GM12878 (cell line): ENCODE results near the gene MID1. TPM values are rescaled to one million over a fixed set of nuclear protein-coding genes. Genes with fewer than 3 reads are reported as not detected.

ENCODE experiments used
- ATAC-seq: fragments of 200-7000 bp; cut with Tn5 transposase; 3 replicates; pipeline ENCODE4 v1.9.1; 2020; ENCODE audit warnings: mild to moderate bottlenecking, moderate library complexity
- BruUV-seq: library from RNA; stranded (reverse); fragments of 400-500 nt; replicated peaks from 2 replicates; lab custom pipeline; 2021; lab: Mats Ljungman, UMichigan
- CTCF ChIA-PET: fragments of 300-600 bp; sonication (Branson Sonifier 250); formaldehyde crosslinking; extraction: SDS; loops from one replicate; lab custom pipeline; 2021; ENCODE audit warnings: inconsistent platforms; lab: Yijun Ruan, JAX
- POLR2A ChIA-PET: fragments of 350-600 bp; formaldehyde crosslinking; extraction: SDS; loops from one replicate; lab custom pipeline; 2021; ENCODE audit warnings: inconsistent platforms; lab: Charles Lee
- RAD21 ChIA-PET: fragments of 300-600 bp; sonication (Branson Sonifier 250); formaldehyde crosslinking; loops from one replicate; lab custom pipeline; 2023; ENCODE audit warnings: antibody characterized with exemption; ENCODE audit not compliant: unreplicated experiment; lab: Charles Lee
- SMC1A ChIA-PET: fragments of 300-600 bp; sonication (Branson Sonifier 250); formaldehyde crosslinking; loops from one replicate; lab custom pipeline; 2023; ENCODE audit not compliant: unreplicated experiment, uncharacterized antibody; lab: Charles Lee
- DNase-seq: peaks from one replicate; pipeline ENCODE4 v3.0.0-alpha.2; 2011; ENCODE audit warnings: low read depth, low spot score
- FAIRE-seq: peaks from 3 replicates; lab custom pipeline; 2011; peaks lifted over from hg19 to GRCh38; lab: Jason Lieb, UNC
- H2AFZ ChIP-seq: 2 replicates; pipeline ENCODE4 v1.6.0; 2011; ENCODE audit warnings: low read depth, low read length, control low read depth; ENCODE audit not compliant: control insufficient read depth
- H3K27ac ChIP-seq: 2 replicates; pipeline ENCODE4 v1.5.1; 2011; ENCODE audit warnings: control low read depth; ENCODE audit not compliant: control insufficient read depth, insufficient read depth
- H3K27me3 ChIP-seq, 2 experiments: replicated peaks in 1 of 2; 2 replicates each; pipeline versions ENCODE4 v1.6.0 to v1.6.1; 2011; ENCODE audit warnings: low read length in 1 of 2; ENCODE audit not compliant: control insufficient read depth in 2 of 2, insufficient read depth in 2 of 2
- H3K36me3 ChIP-seq, 2 experiments: 2 replicates each; pipeline ENCODE4 v1.5.1; 2011; ENCODE audit warnings: low read length in 1 of 2; ENCODE audit not compliant: control insufficient read depth in 2 of 2, insufficient read depth in 2 of 2
- H3K4me1 ChIP-seq: 2 replicates; pipeline ENCODE4 v1.6.1; 2011; ENCODE audit warnings: mild to moderate bottlenecking, low read length, moderate library complexity, mixed read lengths; ENCODE audit not compliant: control insufficient read depth, insufficient read depth
- H3K4me2 ChIP-seq: 2 replicates; pipeline ENCODE4 v1.6.0; 2011; ENCODE audit warnings: control low read depth; ENCODE audit not compliant: control insufficient read depth, insufficient read depth
- H3K4me3 ChIP-seq: fragments of 200-600 bp; sonication (generic); 2 replicates; pipeline ENCODE4 v1.5.1; 2016
- H3K79me2 ChIP-seq: 2 replicates; pipeline ENCODE4 v1.6.0; 2011; ENCODE audit warnings: low read length; ENCODE audit not compliant: control insufficient read depth, insufficient read depth
- H3K9ac ChIP-seq: 2 replicates; pipeline ENCODE4 v1.8.0; 2011; ENCODE audit warnings: low read length, control low read depth, mixed read lengths; ENCODE audit not compliant: control insufficient read depth, insufficient read depth
- H3K9me3 ChIP-seq: replicated peaks from 3 replicates; pipeline ENCODE4 v1.5.1; 2011; ENCODE audit warnings: mild to moderate bottlenecking, low read length; ENCODE audit not compliant: control insufficient read depth, insufficient read depth
- H4K20me1 ChIP-seq: 2 replicates; pipeline ENCODE4 v1.6.0; 2011; ENCODE audit not compliant: control insufficient read depth, insufficient read depth
- CBX3 ChIP-seq: fragments of 200-600 bp; sonication (generic); IDR thresholded peaks from 2 replicates; pipeline ENCODE4 v1.6.1; 2016; ENCODE audit warnings: low read depth, borderline replicate concordance
- CREM ChIP-seq: IDR thresholded peaks from 2 replicates; pipeline ENCODE4 v1.6.1; 2014; ENCODE audit warnings: antibody characterized with exemption, low read depth
- DPF2 ChIP-seq: fragments of 450-650 bp; IDR thresholded peaks from 2 replicates; pipeline ENCODE4 v1.6.1; 2017; ENCODE audit warnings: mild to moderate bottlenecking
- EED ChIP-seq: sonication (generic); IDR thresholded peaks from 2 replicates; pipeline ENCODE4 v1.6.1; 2016; ENCODE audit warnings: antibody characterized with exemption, low read depth
- GABPA ChIP-seq: IDR thresholded peaks from 2 replicates; pipeline ENCODE4 v1.6.1; 2014; ENCODE audit warnings: antibody characterized with exemption, low read depth, mild to moderate bottlenecking, inconsistent platforms
- NFXL1 ChIP-seq: fragments of 450-650 bp; IDR thresholded peaks from 2 replicates; pipeline ENCODE4 v1.6.1; 2017; ENCODE audit warnings: antibody characterized with exemption, mild to moderate bottlenecking, borderline replicate concordance
- NFYA ChIP-seq: IDR thresholded peaks from 2 replicates; pipeline ENCODE4 v1.6.1; 2011; ENCODE audit warnings: low read depth, mild to moderate bottlenecking, low read length, improper control_type of control experiment, borderline replicate concordance
- NR2C2 ChIP-seq: IDR thresholded peaks from 2 replicates; pipeline ENCODE4 v1.6.1; 2011; ENCODE audit warnings: borderline replicate concordance, low read depth; ENCODE audit not compliant: control insufficient read depth, insufficient read length
- PAX8 ChIP-seq: fragments of 450-650 bp; IDR thresholded peaks from 2 replicates; pipeline ENCODE4 v1.6.1; 2017; ENCODE audit warnings: mild to moderate bottlenecking, moderate library complexity
- RCOR1 ChIP-seq: conservative IDR thresholded peaks from 2 replicates; pipeline ENCODE4 v1.6.1; 2012; ENCODE audit warnings: low read depth, low read length, improper control_type of control experiment
- SIX5 ChIP-seq: IDR thresholded peaks from 2 replicates; pipeline ENCODE4 v1.6.1; 2011; ENCODE audit warnings: mild to moderate bottlenecking, low read depth, low read length, moderate library complexity; ENCODE audit not compliant: severe bottlenecking
- SMC3 ChIP-seq: IDR thresholded peaks from 2 replicates; pipeline ENCODE4 v1.6.1; 2011; ENCODE audit warnings: low read length, improper control_type of control experiment, borderline replicate concordance
- SPI1 ChIP-seq: IDR thresholded peaks from 2 replicates; pipeline ENCODE4 v1.6.1; 2011; ENCODE audit warnings: low read depth, mild to moderate bottlenecking, low read length, moderate library complexity, borderline replicate concordance; ENCODE audit not compliant: insufficient read depth
- TBL1XR1 ChIP-seq: IDR thresholded peaks from 2 replicates; pipeline ENCODE4 v1.6.1; 2012; ENCODE audit warnings: low read depth, low read length, improper control_type of control experiment
- WGBS: methylation state at CpG from one replicate; pipeline ENCODE4 v1.1.6; 2016; ENCODE audit warnings: low lambda C conversion rate; ENCODE audit not compliant: insufficient replicate concordance, insufficient coverage; ENCODE audit errors: missing lambda C conversion rate; 5-methylcytosine and 5-hydroxymethylcytosine counted together
- in situ Hi-C: fragments of 300-500 bp; cut with MboI; formaldehyde crosslinking; loops from 9 replicates; pipeline ENCODE4 v1.14.3; 2018; ENCODE audit warnings: mixed read lengths
- intact Hi-C: fragments of 100-400 bp; cut with micrococcal nuclease; formaldehyde crosslinking; loops from one replicate; pipeline ENCODE4 v1.14.2; 2022; ENCODE audit not compliant: unreplicated experiment
- polyA plus RNA-seq, 11 experiments: library from polyadenylated mRNA; depleted of rRNA in 4 of 11; unstranded in 6 of 11; stranded (reverse) in 5 of 11; fragments of >200 nt; fragmentation: Nextera tagmentation in 4 of 11; fragmentation: Illumina TruSeq in 1 of 11; extraction: Ambion mirVana in 4 of 11; extraction: Trizol in 1 of 11; gene quantifications; 1 replicate in 1 of 11; 2 replicates in 10 of 11; pipeline versions ENCODE4 v1.2.1 to v1.2.3, GENCODE V29; 2011 to 2016; ENCODE audit warnings: inconsistent platforms in 2 of 11, missing spikeins in 2 of 11, low read depth in 1 of 11
- total RNA-seq, 4 experiments: library from RNA; depleted of rRNA in 3 of 4; stranded (reverse); fragments of >200 nt in 3 of 4; fragmentation: Illumina TruSeq in 1 of 4; extraction: Trizol in 1 of 4; gene quantifications; 2 replicates each; pipeline versions ENCODE4 v1.2.1 to v1.2.3, GENCODE V29; 2013 to 2021
- TF ChIP-seq, protein P1 (sequence below): fragments of 450-650 bp; IDR thresholded peaks from 2 replicates; pipeline ENCODE4 v1.6.1; 2017; ENCODE audit warnings: mild to moderate bottlenecking, low read depth, inconsistent platforms; ENCODE audit not compliant: poor library complexity, severe bottlenecking
- TF ChIP-seq, protein P2 (sequence below), 3 experiments: IDR thresholded peaks in 2 of 3; conservative IDR thresholded peaks in 1 of 3; 2 replicates each; pipeline ENCODE4 v1.5.1; 2011; ENCODE audit warnings: low read depth in 3 of 3, low read length in 3 of 3, mild to moderate bottlenecking in 3 of 3, control low read depth in 2 of 3, moderate library complexity in 2 of 3, inconsistent platforms in 1 of 3, mixed read lengths in 1 of 3; ENCODE audit not compliant: control insufficient read depth in 2 of 3, insufficient read depth in 1 of 3; ENCODE audit errors: extremely low read depth in 1 of 3
- TF ChIP-seq, protein P3 (sequence below): fragments of 450-650 bp; formaldehyde crosslinking; IDR thresholded peaks from 2 replicates; pipeline ENCODE4 v1.4.0; 2020; ENCODE audit warnings: mild to moderate bottlenecking, moderate library complexity

MID1 gene
- total and polyA plus RNA-seq, 10 of the 15 experiments (the other 5 are each of a cell fraction or from before 2014, with no cell fraction given): 0.04 to 0.51 (median 0.14) TPM; not detected in 1

DNA sequence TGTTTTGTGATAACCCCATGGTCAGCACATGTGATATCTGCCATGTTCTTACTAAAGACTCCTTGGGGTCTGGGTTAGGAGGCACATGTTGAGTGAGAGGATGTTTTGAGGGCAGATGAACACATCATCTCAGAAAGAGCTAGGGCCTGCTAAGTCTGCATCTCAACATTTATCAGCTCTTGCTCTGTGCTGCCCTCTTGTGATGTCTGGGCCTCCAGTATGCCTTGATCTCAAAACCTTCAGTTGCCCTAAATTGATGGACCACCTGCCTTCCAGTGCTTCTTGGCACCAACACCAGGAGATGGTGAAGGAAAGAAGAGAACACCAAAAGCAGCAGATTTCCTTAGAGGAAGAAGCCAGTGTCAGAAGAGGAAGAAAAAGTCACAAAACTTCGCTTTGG lies 22.5 kb downstream of the MID1 start:
- no peak overlapping the region for H3K9ac ChIP-seq
- no peaks in the 10 kb centered on the region for H3K27me3 ChIP-seq
- H3K9me3 ChIP-seq: no peaks in the 10 kb centered on the region
- H3K27ac ChIP-seq: no peak overlapping the region
- no TSS peak for BruUV-seq
- H3K4me2 ChIP-seq: no peak overlapping the region
- 0% methylated on average over 1 of the region's 1 CpG for WGBS
- ChIA-PET RAD21 (interaction anchor here (0.7 to 1.8 kb wide), 3 partner anchors 38 to 408 kb away, joined by 3 to 33 read pairs (median 3); no protein-coding TSS in a partner anchor), SMC1A (interaction anchor here (0.6 to 4.9 kb wide), 7 partner anchors 15 to 421 kb away, joined by 3 to 51 read pairs (median 3); no protein-coding TSS in a partner anchor), POLR2A (no interaction called here), CTCF (interaction anchor here (0.6 to 4.7 kb wide), 18 partner anchors 9 to 539 kb away, joined by 3 to 93 read pairs (median 3); no protein-coding TSS in a partner anchor)
- peak; percentile 35 for FAIRE-seq
- peak; percentile 81 for ATAC-seq
- H3K4me1 ChIP-seq: no peaks in the 10 kb centered on the region
- no peaks in the 10 kb centered on the region for H3K36me3 ChIP-seq
- no peak overlapping the region for H3K4me3 ChIP-seq
- DNase-seq: no peak
- intact Hi-C loops: loop anchor here (1.0 kb wide), 1 partner anchor 409 kb away; no protein-coding TSS in a partner anchor
- H4K20me1 ChIP-seq: no peaks in the 10 kb centered on the region
- H3K79me2 ChIP-seq: no peaks in the 10 kb centered on the region
- in situ Hi-C loops: no loop called here
- H2AFZ ChIP-seq: no peak overlapping the region
- TF ChIP-seq, protein P1, sequence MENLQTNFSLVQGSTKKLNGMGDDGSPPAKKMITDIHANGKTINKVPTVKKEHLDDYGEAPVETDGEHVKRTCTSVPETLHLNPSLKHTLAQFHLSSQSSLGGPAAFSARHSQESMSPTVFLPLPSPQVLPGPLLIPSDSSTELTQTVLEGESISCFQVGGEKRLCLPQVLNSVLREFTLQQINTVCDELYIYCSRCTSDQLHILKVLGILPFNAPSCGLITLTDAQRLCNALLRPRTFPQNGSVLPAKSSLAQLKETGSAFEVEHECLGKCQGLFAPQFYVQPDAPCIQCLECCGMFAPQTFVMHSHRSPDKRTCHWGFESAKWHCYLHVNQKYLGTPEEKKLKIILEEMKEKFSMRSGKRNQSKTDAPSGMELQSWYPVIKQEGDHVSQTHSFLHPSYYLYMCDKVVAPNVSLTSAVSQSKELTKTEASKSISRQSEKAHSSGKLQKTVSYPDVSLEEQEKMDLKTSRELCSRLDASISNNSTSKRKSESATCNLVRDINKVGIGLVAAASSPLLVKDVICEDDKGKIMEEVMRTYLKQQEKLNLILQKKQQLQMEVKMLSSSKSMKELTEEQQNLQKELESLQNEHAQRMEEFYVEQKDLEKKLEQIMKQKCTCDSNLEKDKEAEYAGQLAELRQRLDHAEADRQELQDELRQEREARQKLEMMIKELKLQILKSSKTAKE: no peak
- TF ChIP-seq NFXL1 (no peak), SIX5 (no peak), NR2C2 (no peak), DPF2 (no peak), RCOR1 (no peak), CREM (no peak), PAX8 (no peak), CBX3 (no peak), SPI1 (no peak), SMC3 (peak; percentile 59; the same call in 1 of the 2 replicates), TBL1XR1 (no peak), GABPA (no peak), NFYA (no peak), EED (no peak)
- TF ChIP-seq, protein P2, sequence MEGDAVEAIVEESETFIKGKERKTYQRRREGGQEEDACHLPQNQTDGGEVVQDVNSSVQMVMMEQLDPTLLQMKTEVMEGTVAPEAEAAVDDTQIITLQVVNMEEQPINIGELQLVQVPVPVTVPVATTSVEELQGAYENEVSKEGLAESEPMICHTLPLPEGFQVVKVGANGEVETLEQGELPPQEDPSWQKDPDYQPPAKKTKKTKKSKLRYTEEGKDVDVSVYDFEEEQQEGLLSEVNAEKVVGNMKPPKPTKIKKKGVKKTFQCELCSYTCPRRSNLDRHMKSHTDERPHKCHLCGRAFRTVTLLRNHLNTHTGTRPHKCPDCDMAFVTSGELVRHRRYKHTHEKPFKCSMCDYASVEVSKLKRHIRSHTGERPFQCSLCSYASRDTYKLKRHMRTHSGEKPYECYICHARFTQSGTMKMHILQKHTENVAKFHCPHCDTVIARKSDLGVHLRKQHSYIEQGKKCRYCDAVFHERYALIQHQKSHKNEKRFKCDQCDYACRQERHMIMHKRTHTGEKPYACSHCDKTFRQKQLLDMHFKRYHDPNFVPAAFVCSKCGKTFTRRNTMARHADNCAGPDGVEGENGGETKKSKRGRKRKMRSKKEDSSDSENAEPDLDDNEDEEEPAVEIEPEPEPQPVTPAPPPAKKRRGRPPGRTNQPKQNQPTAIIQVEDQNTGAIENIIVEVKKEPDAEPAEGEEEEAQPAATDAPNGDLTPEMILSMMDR (IDR thresholded peaks at IDR 0.05 in 2 of 3, conservative IDR thresholded peaks at IDR 0.05 in 1 of 3; ENCODE audit: control insufficient read depth in 2 of 3, extremely low read depth in 1 of 3, insufficient read depth in 1 of 3, low read depth in 3 of 3, low read length in 3 of 3): peak; percentile 56 to 59 (median 56); a peak in 5 of 6 replicates
- TF ChIP-seq, protein P3, sequence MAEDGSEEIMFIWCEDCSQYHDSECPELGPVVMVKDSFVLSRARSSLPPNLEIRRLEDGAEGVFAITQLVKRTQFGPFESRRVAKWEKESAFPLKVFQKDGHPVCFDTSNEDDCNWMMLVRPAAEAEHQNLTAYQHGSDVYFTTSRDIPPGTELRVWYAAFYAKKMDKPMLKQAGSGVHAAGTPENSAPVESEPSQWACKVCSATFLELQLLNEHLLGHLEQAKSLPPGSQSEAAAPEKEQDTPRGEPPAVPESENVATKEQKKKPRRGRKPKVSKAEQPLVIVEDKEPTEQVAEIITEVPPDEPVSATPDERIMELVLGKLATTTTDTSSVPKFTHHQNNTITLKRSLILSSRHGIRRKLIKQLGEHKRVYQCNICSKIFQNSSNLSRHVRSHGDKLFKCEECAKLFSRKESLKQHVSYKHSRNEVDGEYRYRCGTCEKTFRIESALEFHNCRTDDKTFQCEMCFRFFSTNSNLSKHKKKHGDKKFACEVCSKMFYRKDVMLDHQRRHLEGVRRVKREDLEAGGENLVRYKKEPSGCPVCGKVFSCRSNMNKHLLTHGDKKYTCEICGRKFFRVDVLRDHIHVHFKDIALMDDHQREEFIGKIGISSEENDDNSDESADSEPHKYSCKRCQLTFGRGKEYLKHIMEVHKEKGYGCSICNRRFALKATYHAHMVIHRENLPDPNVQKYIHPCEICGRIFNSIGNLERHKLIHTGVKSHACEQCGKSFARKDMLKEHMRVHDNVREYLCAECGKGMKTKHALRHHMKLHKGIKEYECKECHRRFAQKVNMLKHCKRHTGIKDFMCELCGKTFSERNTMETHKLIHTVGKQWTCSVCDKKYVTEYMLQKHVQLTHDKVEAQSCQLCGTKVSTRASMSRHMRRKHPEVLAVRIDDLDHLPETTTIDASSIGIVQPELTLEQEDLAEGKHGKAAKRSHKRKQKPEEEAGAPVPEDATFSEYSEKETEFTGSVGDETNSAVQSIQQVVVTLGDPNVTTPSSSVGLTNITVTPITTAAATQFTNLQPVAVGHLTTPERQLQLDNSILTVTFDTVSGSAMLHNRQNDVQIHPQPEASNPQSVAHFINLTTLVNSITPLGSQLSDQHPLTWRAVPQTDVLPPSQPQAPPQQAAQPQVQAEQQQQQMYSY (CRISPR knock-in tag): no peak
